Loucy (cell line): ENCODE data around the gene TEX19.
"Not testable (repeated sequence)": the region's sequence is repeated elsewhere in the genome, so short reads cannot be mapped to it uniquely, and the experiment has no call there.

Source experiments
- EZH2phosphoT487 ChIP-seq: fragments of 200-600 bp; IDR thresholded peaks from 2 replicates; pipeline ENCODE4 v1.6.1; 2018; ENCODE audit warnings: antibody characterized with exemption, mild to moderate bottlenecking, moderate library complexity, borderline replicate concordance
- TF ChIP-seq, protein P1 (sequence below): fragments of 200-600 bp; sonication (generic); conservative IDR thresholded peaks from 2 replicates; pipeline ENCODE4 v1.5.1; 2014; ENCODE audit warnings: mild to moderate bottlenecking, antibody characterized with exemption, low read length

DNA sequence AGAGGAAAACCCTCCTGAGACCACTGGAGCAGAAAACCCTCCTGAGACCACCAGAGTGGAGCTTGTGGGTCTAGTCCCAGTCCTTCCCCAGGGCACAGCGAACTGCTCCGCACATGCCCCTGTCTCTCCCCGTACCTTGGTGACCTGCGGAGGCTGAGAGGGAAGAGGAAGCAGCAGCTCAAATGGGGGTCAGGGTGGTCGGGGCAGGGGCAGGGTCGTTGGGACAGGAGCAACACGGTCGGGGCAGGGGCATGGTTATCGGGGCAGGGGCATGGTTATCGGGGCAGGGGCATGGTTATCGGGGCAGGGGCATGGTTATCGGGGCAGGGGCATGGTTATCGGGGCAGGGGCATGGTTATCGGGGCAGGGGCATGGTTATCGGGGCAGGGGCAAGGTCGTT is 53.0 kb downstream of the TEX19 start:
- TF ChIP-seq, protein P1, sequence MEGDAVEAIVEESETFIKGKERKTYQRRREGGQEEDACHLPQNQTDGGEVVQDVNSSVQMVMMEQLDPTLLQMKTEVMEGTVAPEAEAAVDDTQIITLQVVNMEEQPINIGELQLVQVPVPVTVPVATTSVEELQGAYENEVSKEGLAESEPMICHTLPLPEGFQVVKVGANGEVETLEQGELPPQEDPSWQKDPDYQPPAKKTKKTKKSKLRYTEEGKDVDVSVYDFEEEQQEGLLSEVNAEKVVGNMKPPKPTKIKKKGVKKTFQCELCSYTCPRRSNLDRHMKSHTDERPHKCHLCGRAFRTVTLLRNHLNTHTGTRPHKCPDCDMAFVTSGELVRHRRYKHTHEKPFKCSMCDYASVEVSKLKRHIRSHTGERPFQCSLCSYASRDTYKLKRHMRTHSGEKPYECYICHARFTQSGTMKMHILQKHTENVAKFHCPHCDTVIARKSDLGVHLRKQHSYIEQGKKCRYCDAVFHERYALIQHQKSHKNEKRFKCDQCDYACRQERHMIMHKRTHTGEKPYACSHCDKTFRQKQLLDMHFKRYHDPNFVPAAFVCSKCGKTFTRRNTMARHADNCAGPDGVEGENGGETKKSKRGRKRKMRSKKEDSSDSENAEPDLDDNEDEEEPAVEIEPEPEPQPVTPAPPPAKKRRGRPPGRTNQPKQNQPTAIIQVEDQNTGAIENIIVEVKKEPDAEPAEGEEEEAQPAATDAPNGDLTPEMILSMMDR, result not testable (repeated sequence)
- not testable (repeated sequence) for TF ChIP-seq EZH2phosphoT487
